Fibroblast of peridontal ligament (primary cell): ENCODE results near the gene ZNRF1.
"Not testable (repeated sequence)": the region's sequence is repeated elsewhere in the genome, so short reads cannot be mapped to it uniquely, and the experiment has no call there.

Experiments
- DNase-seq: peaks from one replicate; pipeline ENCODE4 v3.0.0-alpha.2; 2010; ENCODE audit errors: extremely low read depth

ZNRF1 gene

GRCh38 chr16:75000481-75001081 is 1.8 kb downstream of the ZNRF1 start:
- DNase-seq, result no peak

- DNase-seq, result no peak
Observed at GRCh38 chr16:75002474-75002873, 3.6 kb downstream of the ZNRF1 start.

GRCh38 chr16:75003931-75004330 is 5.1 kb downstream of the ZNRF1 start:
- no peak for DNase-seq

- DNase-seq, result no peak
Observed at GRCh38 chr16:75004460-75004859, 5.6 kb downstream of the ZNRF1 start.

GRCh38 chr16:75005697-75006096 is 6.9 kb downstream of the ZNRF1 start:
- DNase-seq, result no peak

- DNase-seq, result no peak
Observed at GRCh38 chr16:75007443-75007842, 8.6 kb downstream of the ZNRF1 start.

GRCh38 chr16:75010427-75010826 is 11.6 kb downstream of the ZNRF1 start:
- DNase-seq, result no peak

- DNase-seq, result peak; percentile 89
Observed at GRCh38 chr16:75011634-75012307, 12.9 kb downstream of the ZNRF1 start.

GRCh38 chr16:75012380-75013081 is 13.7 kb downstream of the ZNRF1 start:
- DNase-seq, result no peak

GRCh38 chr16:75013123-75013522 is 14.3 kb downstream of the ZNRF1 start:
- not testable (repeated sequence) for DNase-seq

GRCh38 chr16:75014318-75014717 is 15.5 kb downstream of the ZNRF1 start:
- DNase-seq, result no peak

- not testable (repeated sequence) for DNase-seq
Observed at GRCh38 chr16:75016451-75017081, 17.7 kb downstream of the ZNRF1 start.

GRCh38 chr16:75017670-75018525 is 19.1 kb downstream of the ZNRF1 start:
- DNase-seq, result no peak

GRCh38 chr16:75019007-75019406 is 20.2 kb downstream of the ZNRF1 start:
- DNase-seq, result no peak

GRCh38 chr16:75019586-75019985 is 20.8 kb downstream of the ZNRF1 start:
- no peak for DNase-seq

GRCh38 chr16:75021410-75021809 is 22.6 kb downstream of the ZNRF1 start:
- DNase-seq, result no peak

- no peak for DNase-seq
Observed at GRCh38 chr16:75022567-75022966, 23.7 kb downstream of the ZNRF1 start.

- DNase-seq, result peak; percentile 38
Observed at GRCh38 chr16:75023009-75023408, 24.2 kb downstream of the ZNRF1 start.

GRCh38 chr16:75024182-75024581 is 25.4 kb downstream of the ZNRF1 start:
- DNase-seq, result no peak

- DNase-seq, result no peak
Observed at GRCh38 chr16:75024594-75024993, 25.8 kb downstream of the ZNRF1 start.

GRCh38 chr16:75025761-75026160 is 26.9 kb downstream of the ZNRF1 start:
- DNase-seq, result peak; percentile 23
